ENCODE data around the gene MRM1.
A peak's percentile ranks its signal among the peaks of the same experiment; 100 is the strongest.

The MRM1 gene

DNA sequence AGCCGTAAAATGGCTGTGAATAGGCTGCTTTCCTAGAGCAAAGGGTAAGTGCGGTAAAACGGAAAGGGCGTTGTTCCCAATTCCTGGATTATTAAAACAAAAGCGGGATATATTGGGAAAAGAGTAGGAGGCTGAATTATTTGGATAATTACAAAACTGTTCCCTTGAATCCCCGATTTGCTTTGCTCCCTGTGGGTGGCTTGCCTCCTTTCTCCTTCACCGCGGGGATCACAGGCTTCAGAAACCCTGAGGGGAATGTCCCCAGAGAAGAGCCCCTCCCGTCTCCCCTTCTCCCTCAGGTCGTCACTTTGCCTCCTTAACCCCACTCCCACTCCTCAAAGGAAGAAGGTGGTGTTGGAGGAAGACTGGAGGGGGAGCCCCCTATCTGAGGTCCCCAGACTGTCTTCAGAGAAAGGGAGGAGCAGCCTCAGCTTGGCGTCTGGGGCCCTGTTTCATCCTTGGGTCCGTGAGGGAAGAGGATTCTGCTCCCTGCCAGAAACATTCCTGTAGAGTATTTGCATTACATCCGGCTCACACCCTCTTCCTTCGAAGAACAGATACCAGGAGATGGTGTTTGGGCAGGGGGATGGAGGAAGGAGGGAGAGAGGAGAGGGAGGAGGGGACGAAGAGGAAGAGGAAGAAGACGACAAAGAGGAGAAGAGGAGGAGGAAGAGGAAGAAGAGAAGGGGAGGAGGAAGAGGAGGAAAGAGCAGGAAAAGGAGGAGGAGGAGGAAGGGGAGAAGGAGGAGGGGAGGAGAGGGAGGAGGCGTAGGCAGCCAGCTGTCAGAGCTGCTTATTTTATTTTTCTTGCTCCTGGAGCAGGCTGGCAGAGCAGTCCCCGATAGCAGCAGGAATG, 31.8 kb downstream of the MRM1 start:
- no peak for DNase-seq

DNA sequence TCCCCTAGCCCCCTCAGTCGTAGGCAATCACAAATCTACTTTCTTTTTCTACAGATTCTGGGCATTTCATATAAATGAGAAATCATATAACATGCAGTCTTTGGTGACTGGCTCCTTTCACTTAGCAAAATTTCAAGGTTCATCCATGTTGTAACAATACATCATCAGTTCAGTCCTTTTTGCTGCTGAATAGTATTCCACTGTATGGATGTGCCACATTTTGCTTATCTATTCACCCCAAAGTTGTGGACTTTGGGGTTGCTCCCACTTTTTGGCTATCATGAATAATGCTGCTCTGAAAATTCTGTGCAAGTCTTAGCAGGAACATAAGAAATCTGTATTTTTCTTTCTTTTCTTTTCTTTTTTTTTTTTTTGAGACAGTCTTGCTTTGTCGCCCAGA, 39.0 kb downstream of the MRM1 start:
- DNase-seq: no peak

DNA sequence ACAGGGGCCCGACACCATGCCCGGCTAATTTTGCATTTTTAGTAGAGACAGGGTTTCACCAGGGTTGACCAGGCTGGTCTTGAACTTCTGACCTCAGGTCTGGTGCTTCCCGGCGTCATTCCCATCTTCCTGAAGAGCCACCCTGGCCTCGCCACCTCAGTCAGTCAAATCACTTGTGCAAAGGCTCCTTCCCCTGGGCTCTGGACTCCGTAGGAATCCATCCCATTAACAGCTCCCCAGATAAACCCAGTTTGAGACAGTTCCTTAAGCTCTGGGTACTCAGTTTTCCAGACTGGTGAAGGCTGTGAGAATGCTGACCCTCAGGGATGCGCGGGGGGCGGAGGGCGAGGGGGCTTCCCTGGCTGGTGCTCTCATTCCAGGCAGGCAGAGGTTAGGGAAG, 39.5 kb downstream of the MRM1 start:
- DNase-seq: no peak

DNA sequence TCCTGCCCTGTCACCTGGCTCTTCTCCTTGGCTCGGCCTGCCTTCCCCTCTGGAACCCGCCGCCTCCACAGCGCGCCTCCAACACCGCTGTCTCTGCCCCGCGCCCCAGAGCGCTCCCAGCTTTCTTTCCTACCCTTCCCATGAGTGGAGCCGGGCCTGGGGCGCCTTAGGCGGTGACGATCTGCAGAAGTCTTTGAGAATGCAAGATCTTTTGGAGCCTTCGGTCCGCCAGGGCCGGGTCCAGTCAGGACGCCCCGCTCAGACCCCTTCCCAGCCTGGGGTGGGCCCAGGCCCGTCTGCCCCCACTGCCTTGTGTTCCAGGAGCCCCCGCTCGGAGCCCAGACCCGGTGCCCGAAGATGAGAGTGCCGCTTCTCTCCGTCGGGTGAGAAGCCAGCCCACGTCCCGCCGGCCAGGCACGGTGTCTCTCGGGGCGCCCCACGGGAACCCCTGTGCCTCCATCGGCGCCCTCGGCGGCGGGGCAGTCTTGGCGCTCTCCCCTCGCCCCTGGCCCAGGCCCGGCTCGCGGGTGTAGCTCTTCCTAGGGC, 40.0 kb downstream of the MRM1 start:
- no peak for DNase-seq

DNA sequence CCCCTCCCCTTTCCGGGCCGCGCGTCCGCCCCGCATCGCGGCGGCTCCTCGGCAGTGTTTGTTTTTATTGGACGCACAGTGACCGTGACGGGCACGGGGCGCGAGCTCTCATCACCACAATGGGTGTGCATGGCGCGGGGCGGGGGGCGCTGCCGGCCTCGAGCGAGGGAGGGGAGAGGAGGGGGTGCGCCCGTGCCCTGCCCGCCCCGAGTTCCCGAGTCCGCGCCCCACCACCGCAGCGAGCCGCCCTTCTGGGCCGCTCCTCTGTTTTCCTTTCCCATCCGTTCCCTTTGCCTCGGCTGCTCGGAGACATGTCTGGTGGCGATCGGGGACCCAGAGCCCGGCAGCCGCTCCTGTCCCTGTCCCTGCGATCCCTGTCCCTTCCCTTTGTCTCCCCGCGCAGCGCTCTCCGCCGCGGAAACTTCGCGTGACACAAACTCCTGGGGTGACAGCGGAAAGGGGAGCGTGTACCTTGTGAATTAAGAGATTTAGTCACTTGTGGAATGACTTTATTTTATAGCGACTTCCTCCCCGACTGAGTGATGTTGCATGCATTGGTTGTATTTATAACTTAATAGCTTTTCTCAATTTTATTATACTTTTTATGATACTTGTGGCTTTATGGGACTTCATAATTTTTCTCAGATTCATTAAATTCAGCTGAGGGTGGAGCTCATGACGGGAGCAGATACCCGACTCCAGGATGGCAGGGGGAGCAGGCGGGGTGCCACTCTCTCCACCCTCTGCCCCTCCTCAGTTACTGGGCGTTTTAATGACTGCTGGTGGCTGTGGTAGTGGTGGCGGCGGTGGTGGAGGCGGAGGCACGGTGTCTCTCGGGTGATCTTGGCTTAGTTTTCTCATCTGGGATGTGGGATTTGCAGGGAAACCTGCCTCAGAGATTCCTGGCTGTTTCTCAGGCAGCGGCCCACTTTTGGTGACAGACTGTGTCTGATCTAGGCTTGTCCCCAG, 40.8 kb downstream of the MRM1 start:
- no peak for DNase-seq

DNA sequence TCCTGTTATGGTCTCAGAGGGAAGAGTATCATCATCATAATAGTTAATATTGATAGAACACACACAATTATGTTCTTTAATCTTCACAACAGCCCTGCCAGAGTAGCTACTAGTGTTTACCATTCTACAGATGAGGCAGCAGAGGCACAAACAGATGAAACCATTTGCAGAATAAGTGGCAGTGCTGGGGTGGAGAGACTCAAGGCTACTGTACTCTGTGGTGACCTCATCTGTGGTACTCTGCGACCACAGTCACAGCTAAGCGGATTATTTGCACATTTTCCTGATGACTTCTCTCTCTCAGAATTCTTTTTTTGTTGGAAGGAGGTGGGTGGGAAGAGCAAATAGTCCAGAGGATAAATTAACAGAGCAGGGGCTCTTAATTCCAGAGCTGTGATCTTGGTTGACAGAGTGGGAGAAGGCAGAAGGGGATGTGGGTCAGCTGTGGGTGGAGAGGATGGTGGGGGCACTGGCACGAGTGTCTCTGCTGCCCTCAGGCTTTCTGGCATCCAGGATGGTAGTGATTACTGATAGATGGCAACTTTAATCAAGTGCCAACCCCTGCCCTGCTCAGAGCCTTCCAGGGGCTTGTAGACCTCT, 41.8 kb downstream of the MRM1 start:
- no peak for DNase-seq

DNA sequence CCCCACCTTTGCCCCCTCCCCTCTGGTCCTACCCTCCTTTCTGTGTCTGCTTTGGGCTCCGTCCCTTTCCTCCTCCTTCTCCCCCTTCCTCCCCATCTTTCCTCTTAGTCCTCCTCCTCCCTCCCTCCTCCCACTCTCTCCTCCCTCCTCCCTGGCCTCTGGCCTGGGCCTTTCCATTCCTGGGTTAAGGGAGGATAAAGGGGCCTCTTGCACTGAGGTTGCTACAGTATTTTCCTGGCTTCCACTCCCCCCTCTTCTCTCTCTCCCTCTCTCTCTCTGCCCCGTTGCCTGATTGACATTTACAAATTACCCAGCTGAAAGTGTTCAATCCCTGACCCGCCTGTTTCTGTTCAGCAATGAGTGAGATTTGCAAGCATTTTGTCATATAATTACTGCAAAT, 44.0 kb downstream of the MRM1 start:
- DNase-seq: no peak

DNA sequence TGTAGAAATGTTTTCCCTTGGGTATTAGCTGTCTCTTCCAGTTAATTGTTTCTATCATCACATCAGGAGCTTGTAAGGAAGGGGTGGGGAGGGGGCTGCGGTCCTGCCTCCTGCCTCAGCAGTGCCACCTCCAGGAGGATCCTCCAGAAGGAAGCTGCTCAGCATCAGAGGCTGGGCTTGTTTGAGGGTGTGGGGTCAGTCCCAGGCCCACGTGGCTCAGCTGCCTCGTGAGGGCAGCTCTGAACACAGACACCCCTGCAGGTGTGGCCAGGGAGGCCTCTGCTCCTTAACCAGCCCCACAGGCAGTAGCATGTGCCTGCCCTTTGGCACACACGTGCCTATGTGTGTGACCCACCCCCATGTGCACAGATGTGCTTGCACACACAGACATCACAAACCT, 46.3 kb downstream of the MRM1 start:
- no peak for DNase-seq

DNA sequence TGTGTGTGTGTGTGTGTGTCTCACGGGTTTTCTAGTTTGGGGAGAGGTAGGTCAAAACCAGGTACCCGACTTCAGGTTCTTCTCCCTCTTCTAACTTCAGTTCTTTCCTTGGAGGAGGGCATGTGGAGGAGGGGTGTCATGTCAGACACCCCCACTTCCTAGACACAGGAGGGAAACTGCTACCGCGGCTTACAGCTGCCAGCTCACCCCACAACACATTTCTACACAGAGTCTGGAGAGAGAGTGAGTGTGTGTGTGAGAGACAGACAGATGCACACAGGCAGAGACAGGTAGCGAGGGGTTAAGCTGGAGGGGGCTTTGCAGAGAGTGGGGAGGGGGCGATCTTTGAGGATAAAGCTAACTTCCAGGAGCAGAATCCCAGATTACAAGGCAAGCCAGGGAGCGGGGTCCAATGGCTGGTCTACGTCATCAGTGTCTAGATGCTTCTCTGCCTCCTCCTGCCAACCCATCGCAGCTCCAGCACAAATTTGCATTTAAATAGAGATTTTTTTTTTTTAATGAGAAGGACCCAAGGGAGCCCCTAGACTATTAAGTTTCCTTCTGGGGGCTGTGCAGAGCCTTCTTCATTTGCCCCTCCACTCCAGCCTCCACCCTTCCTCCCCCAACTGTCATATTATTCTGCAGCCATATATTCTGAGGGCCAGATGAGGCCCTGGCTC, 48.9 kb downstream of the MRM1 start:
- DNase-seq: no peak

DNA sequence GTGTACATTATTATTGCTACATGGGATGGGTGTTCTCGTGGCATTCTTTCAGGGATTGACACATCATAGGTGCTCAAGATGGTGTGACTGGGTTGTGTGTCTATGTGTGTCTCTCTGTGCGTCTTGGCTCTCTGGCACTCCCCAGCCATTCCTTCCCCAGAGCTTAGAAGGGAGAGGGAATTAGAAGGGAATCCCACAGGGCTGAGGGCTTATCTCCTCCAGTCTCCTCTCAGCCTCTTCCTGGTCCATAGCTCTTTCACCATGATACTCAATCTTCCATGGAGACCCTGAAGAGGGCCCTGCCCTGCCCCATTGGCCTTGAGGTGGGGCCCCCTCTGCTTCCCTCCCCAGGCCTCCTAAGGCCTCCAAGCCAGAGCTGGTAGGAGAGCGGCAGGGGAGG, 52.0 kb downstream of the MRM1 start:
- DNase-seq: no peak

DNA sequence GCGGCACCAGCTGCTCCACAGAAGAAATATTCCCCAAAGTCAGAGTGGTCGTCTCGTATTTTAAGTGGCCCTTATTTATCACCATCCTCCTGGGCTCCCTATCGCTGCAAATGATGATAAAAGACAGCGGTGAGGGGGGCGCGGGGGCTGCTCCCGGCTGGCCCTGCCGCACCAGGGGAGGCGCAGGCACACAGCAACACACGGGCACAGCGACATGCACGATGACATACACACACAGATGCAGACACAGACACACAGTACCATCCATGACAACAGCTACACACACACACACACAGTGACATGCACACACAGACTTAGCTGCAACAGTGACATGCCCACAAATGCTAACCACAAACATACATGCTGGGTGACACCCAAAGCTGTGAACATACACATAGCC, 52.5 kb downstream of the MRM1 start:
- peak in 1 of 5 experiments; percentile 23 for DNase-seq

DNA sequence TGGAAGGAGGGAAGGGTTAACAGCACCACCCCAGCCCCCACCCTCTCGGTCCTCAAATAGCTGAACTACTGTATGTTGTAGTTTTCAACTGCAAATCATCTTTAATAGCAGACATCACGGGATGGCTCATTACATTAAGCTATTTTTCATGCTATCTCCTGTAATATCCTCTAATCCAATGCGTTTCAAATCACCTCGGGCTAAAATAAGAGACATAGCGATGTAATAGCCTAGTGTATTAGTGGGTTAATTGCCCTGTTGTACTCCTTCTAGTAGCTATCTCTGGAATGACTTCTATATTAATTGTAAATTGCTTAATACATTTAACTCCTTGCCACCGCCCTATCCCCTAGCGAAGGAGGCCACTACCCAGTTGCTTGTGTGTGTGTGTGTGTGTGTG, 54.3 kb downstream of the MRM1 start:
- no peak for DNase-seq

DNA sequence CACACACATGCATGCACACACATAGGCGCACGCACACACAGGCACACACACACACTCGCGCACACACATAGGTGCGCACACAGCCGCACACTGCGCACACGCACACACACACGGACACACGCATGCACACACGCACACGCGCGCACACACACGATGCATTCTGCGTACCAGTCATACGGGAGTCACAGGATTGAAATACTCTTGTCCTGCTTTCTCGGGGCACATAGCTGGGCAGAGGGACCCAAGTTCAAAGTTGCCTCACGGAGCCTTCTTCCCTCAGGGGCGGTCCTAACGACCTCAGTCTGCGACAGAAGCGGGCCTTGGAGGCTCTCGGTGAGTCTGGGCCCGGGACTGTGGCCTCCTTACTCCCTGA, 56.0 kb downstream of the MRM1 start:
- DNase-seq: no peak

DNA sequence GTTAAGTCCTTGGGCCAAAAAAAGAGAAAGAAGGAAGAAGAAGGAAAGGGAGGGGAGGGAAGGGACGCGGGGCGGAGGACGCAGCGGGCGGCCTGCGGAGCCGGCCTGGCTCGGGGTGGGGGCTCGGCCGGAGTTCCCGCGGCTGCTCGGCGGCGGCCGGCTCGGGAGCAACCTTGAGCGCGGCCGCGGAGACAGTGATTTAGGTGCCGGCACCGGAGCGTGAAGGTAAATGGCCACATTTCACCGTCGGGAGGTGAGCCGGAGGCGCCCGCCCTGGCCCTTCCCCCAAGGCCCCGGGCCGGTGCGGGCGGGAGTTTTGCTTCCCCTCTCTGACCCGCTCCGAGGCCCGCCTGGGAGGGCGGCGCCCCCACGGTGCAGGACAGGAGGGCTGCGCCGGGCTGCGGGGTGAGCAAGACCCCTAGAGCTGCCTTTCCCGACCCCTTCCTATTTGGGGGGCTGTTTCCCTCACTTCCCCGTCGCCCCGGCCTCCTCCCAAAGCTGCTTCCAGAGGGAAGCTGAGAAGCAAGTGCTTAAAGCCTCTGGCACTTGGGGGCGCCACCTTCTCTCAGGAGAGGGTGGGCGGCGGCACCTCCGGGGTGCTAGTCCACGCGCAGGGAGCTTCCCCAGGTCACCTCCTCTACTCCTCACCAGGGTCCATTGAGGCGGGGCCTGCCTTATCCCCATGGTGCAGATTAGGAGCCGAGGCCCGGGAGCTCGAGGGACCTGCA, 56.5 kb downstream of the MRM1 start:
- no peak for DNase-seq
